Activated T-helper 1 cell treated with anti-CD3 and anti-CD28 coated beads, Interleukin-2, amount 50 U/mL, for 16 hours (primary cell): ENCODE measurements around the gene DNM3.

ENCODE experiments used
- DNase-seq, 2 donors: peaks; one replicate each; pipeline ENCODE4 v3.0.0-alpha.2; 2020; ENCODE audit warnings: low read depth in 1 of 2, low spot score in 1 of 2

The DNM3 gene

GRCh38 chr1:171817511-171818265 lies 23.6 kb upstream of the DNM3 start:
- DNase-seq: no peak

GRCh38 chr1:171819946-171820345 lies 21.4 kb upstream of the DNM3 start:
- no peak for DNase-seq

GRCh38 chr1:171826973-171827372 lies 14.3 kb upstream of the DNM3 start:
- DNase-seq: no peak

GRCh38 chr1:171828794-171829193 lies 12.5 kb upstream of the DNM3 start:
- DNase-seq: no peak

GRCh38 chr1:171833091-171833825 lies 8.0 kb upstream of the DNM3 start:
- no peak for DNase-seq

GRCh38 chr1:171834821-171835220 lies 6.5 kb upstream of the DNM3 start:
- DNase-seq: no peak

GRCh38 chr1:171835891-171836290 lies 5.4 kb upstream of the DNM3 start:
- no peak for DNase-seq

- DNase-seq: no peak
Observed at GRCh38 chr1:171841931-171842761, 848 bp downstream of the DNM3 start.

GRCh38 chr1:171844381-171844780 lies 3.1 kb downstream of the DNM3 start:
- no peak for DNase-seq

- no peak for DNase-seq
Observed at GRCh38 chr1:171845998-171846397, 4.7 kb downstream of the DNM3 start.

GRCh38 chr1:171849245-171849898 lies 8.1 kb downstream of the DNM3 start:
- DNase-seq: no peak

- DNase-seq: no peak
Observed at GRCh38 chr1:171850651-171851350, 9.5 kb downstream of the DNM3 start.

GRCh38 chr1:171852272-171852671 lies 11.0 kb downstream of the DNM3 start:
- no peak for DNase-seq

- no peak for DNase-seq
Observed at GRCh38 chr1:171855381-171855780, 14.1 kb downstream of the DNM3 start.

- no peak for DNase-seq
Observed at GRCh38 chr1:171858696-171859095, 17.4 kb downstream of the DNM3 start.

GRCh38 chr1:171860696-171861095 lies 19.4 kb downstream of the DNM3 start:
- DNase-seq: no peak

GRCh38 chr1:171863531-171863930 lies 22.2 kb downstream of the DNM3 start:
- DNase-seq: no peak

GRCh38 chr1:171864308-171864707 lies 23.0 kb downstream of the DNM3 start:
- no peak for DNase-seq

- no peak for DNase-seq
Observed at GRCh38 chr1:171865106-171865505, 23.8 kb downstream of the DNM3 start.

GRCh38 chr1:171867236-171867635 lies 25.9 kb downstream of the DNM3 start:
- no peak for DNase-seq
